Measurements from ENCODE around the gene ACTL7A.

DNA sequence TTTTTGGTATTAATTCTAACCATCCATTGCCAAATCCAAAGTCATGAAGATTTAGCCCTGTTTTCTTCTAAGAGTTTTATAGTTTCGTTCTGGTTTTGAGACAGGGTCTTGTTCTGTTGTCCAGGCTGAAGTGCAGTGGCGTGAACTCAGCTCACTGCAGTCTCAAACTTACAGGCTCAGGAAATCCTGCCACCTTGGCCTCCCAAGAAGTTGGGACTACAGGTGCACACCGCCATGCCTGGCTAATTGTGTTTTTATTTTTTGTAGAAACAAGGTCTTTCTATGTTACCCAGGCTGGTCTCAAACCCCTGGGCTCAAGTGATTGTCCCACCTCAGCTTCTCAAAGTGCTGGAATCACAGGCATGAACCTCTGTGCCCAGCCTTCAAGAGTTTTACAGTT is 21.0 kb downstream of the ACTL7A start:
- TF ChIP-seq POLR2A (IDR thresholded peaks at IDR 0.05; ENCODE audit: low read length) (no peak), GATA1 (IDR thresholded peaks at IDR 0.05; ENCODE audit: low read depth, low read length) (no peak)
